Left ventricle myocardium superior (tissue), 1 donor: ENCODE data around the gene CCDC192. TPM values are rescaled to one million over a fixed set of nuclear protein-coding genes. Genes with fewer than 3 reads are reported as not detected.

Experiments used
- ATAC-seq: fragments of 200-7000 bp; cut with Tn5 transposase; one replicate; pipeline ENCODE4 v1.9.1; 2020; ENCODE audit warnings: mild to moderate bottlenecking, moderate library complexity
- DNase-seq: peaks from one replicate; pipeline ENCODE4 v3.0.0-alpha.2; 2020
- intact Hi-C: fragments of 100-400 bp; cut with micrococcal nuclease; formaldehyde crosslinking; loops from one replicate; pipeline ENCODE4 v1.11.0; 2022
- total RNA-seq: library from RNA; stranded (reverse); fragmentation: NEBNext Ultra II Directional; extraction: Animal tissue kit (Norgen Biotek cat#: 25700); gene quantifications from one replicate; pipeline ENCODE4 v1.2.1, GENCODE V29; 2021
- donor health status: DM: no; HTN: yes; CAD: no; lungs with severe emphysema.

CCDC192 gene
- total RNA-seq, 1 donor from 2014 or later, result not detected

- DNase-seq (peak; percentile 81), ATAC-seq (peak; percentile 35)
- intact Hi-C loops, result no loop called here
Observed at GRCh38 chr5:127959152-127959764, 256.1 kb downstream of the CCDC192 start.

- intact Hi-C loops, result no loop called here
- peak; percentile 25 for ATAC-seq
- DNase-seq, result no peak
Observed at GRCh38 chr5:127960270-127960691, 257.1 kb downstream of the CCDC192 start.

GRCh38 chr5:127961006-127961762, 258.0 kb downstream of the CCDC192 start:
- intact Hi-C loops, result no loop called here
- DNase-seq (no peak), ATAC-seq (peak; percentile 70)

- intact Hi-C loops, result no loop called here
- DNase-seq (no peak), ATAC-seq (no peak)
Observed at GRCh38 chr5:127961763-127962145, 258.6 kb downstream of the CCDC192 start.

- intact Hi-C loops, result no loop called here
- no peak for ATAC-seq
- no peak for DNase-seq
Observed at GRCh38 chr5:127962491-127962890, 259.3 kb downstream of the CCDC192 start.

GRCh38 chr5:127963233-127963632, 260.0 kb downstream of the CCDC192 start:
- DNase-seq (no peak), ATAC-seq (no peak)
- intact Hi-C loops, result no loop called here

GRCh38 chr5:127963931-127964330, 260.7 kb downstream of the CCDC192 start:
- ATAC-seq, result no peak
- no peak for DNase-seq
- intact Hi-C loops, result no loop called here

- no peak for DNase-seq
- no peak for ATAC-seq
- intact Hi-C loops, result no loop called here
Observed at GRCh38 chr5:127967323-127967982, 264.3 kb downstream of the CCDC192 start.

- ATAC-seq (peak; percentile 22), DNase-seq (no peak)
- intact Hi-C loops, result no loop called here
Observed at GRCh38 chr5:127967983-127968592, 264.9 kb downstream of the CCDC192 start.

GRCh38 chr5:127969002-127969401, 265.8 kb downstream of the CCDC192 start:
- DNase-seq (no peak), ATAC-seq (no peak)
- intact Hi-C loops, result no loop called here

- ATAC-seq, result no peak
- intact Hi-C loops, result no loop called here
- DNase-seq, result no peak
Observed at GRCh38 chr5:127969651-127970050, 266.5 kb downstream of the CCDC192 start.

- no peak for DNase-seq
- ATAC-seq, result no peak
- intact Hi-C loops, result no loop called here
Observed at GRCh38 chr5:127970081-127970480, 266.9 kb downstream of the CCDC192 start.

GRCh38 chr5:127970854-127971425, 267.7 kb downstream of the CCDC192 start:
- no peak for DNase-seq
- peak; percentile 81 for ATAC-seq
- intact Hi-C loops, result no loop called here

GRCh38 chr5:127975961-127976360, 272.8 kb downstream of the CCDC192 start:
- intact Hi-C loops, result no loop called here
- ATAC-seq (no peak), DNase-seq (no peak)

- ATAC-seq, result no peak
- no peak for DNase-seq
- intact Hi-C loops, result no loop called here
Observed at GRCh38 chr5:127976525-127976924, 273.3 kb downstream of the CCDC192 start.

GRCh38 chr5:127976991-127977717, 274.0 kb downstream of the CCDC192 start:
- peak; percentile 27 for ATAC-seq
- intact Hi-C loops, result no loop called here
- no peak for DNase-seq

GRCh38 chr5:127978738-127979300, 275.6 kb downstream of the CCDC192 start:
- no peak for ATAC-seq
- intact Hi-C loops, result no loop called here
- DNase-seq, result no peak

- ATAC-seq (no peak), DNase-seq (no peak)
- intact Hi-C loops, result no loop called here
Observed at GRCh38 chr5:127979475-127979874, 276.3 kb downstream of the CCDC192 start.

GRCh38 chr5:127980843-127981242, 277.7 kb downstream of the CCDC192 start:
- intact Hi-C loops, result no loop called here
- no peak for ATAC-seq
- DNase-seq, result no peak
